ENCODE measurements around the gene DUOXA2.
A peak's percentile ranks its signal among the peaks of the same experiment; 100 is the strongest.

Gene DUOXA2

GRCh38 chr15:45161666-45162065, 47.5 kb downstream of the DUOXA2 start:
- Mint-ChIP-seq H3K36me3 (peaks cover 13% of the 10 kb centered on the region), H3K4me1 (peaks cover 19% of the 10 kb centered on the region), H3K27ac (no peak overlapping the region), H3K4me3 (no peak overlapping the region), H3K27me3 (no peaks in the 10 kb centered on the region), H3K9me3 (no peaks in the 10 kb centered on the region)
- ATAC-seq (ENCODE audit: low read depth) (no peak), DNase-seq (ENCODE audit: low spot score in 2 of 2) (no peak)

- no peaks in the 10 kb centered on the region for H3K9me3 Mint-ChIP-seq
- H3K27me3 Mint-ChIP-seq, result no peaks in the 10 kb centered on the region
- ATAC-seq (ENCODE audit: low read depth), result peak; percentile 28
- H3K4me1 Mint-ChIP-seq, result peaks cover 20% of the 10 kb centered on the region
- peak overlapping the region; percentile 29 for H3K27ac Mint-ChIP-seq
- no peak overlapping the region for H3K4me3 Mint-ChIP-seq
- H3K36me3 Mint-ChIP-seq, result peaks cover 13% of the 10 kb centered on the region
- DNase-seq (ENCODE audit: low spot score in 2 of 2), result peak; percentile 52 to 58
Measured at GRCh38 chr15:45162771-45163507, 48.8 kb downstream of the DUOXA2 start.

GRCh38 chr15:45163508-45163856, 49.4 kb downstream of the DUOXA2 start:
- Mint-ChIP-seq H3K4me3 (no peak overlapping the region), H3K4me1 (peaks cover 22% of the 10 kb centered on the region), H3K36me3 (peaks cover 13% of the 10 kb centered on the region), H3K27me3 (no peaks in the 10 kb centered on the region), H3K9me3 (no peaks in the 10 kb centered on the region), H3K27ac (no peak overlapping the region)
- DNase-seq (ENCODE audit: low spot score in 2 of 2) (no peak), ATAC-seq (ENCODE audit: low read depth) (no peak)

- Mint-ChIP-seq H3K36me3 (peaks cover 6% of the 10 kb centered on the region), H3K27ac (no peak overlapping the region), H3K4me1 (peaks cover 21% of the 10 kb centered on the region), H3K27me3 (no peaks in the 10 kb centered on the region), H3K4me3 (peak overlapping the region; percentile 15), H3K9me3 (no peaks in the 10 kb centered on the region)
- ATAC-seq (ENCODE audit: low read depth) (no peak), DNase-seq (ENCODE audit: low spot score in 2 of 2) (no peak)
Measured at GRCh38 chr15:45164914-45165313, 50.8 kb downstream of the DUOXA2 start.

GRCh38 chr15:45165536-45165935, 51.4 kb downstream of the DUOXA2 start:
- ATAC-seq (ENCODE audit: low read depth), result no peak
- DNase-seq (ENCODE audit: low spot score in 2 of 2), result no peak
- H3K4me1 Mint-ChIP-seq, result peaks cover 19% of the 10 kb centered on the region
- no peaks in the 10 kb centered on the region for H3K9me3 Mint-ChIP-seq
- no peaks in the 10 kb centered on the region for H3K27me3 Mint-ChIP-seq
- H3K27ac Mint-ChIP-seq, result no peak overlapping the region
- peaks cover 3% of the 10 kb centered on the region for H3K36me3 Mint-ChIP-seq
- H3K4me3 Mint-ChIP-seq, result peak overlapping the region; percentile 67

GRCh38 chr15:45166834-45167630, 52.9 kb downstream of the DUOXA2 start:
- Mint-ChIP-seq H3K4me3 (peak overlapping the region; percentile 86), H3K27me3 (no peaks in the 10 kb centered on the region), H3K36me3 (no peaks in the 10 kb centered on the region), H3K4me1 (peaks cover 19% of the 10 kb centered on the region), H3K27ac (peak overlapping the region; percentile 88), H3K9me3 (no peaks in the 10 kb centered on the region)
- DNase-seq (ENCODE audit: low spot score in 2 of 2) (peak; percentile 82 to 83), ATAC-seq (ENCODE audit: low read depth) (peak; percentile 91)

GRCh38 chr15:45167631-45168205, 53.6 kb downstream of the DUOXA2 start:
- peak overlapping the region; percentile 86 for H3K4me3 Mint-ChIP-seq
- no peaks in the 10 kb centered on the region for H3K27me3 Mint-ChIP-seq
- peak overlapping the region; percentile 88 for H3K27ac Mint-ChIP-seq
- no peaks in the 10 kb centered on the region for H3K36me3 Mint-ChIP-seq
- H3K4me1 Mint-ChIP-seq, result peaks cover 19% of the 10 kb centered on the region
- DNase-seq (ENCODE audit: low spot score in 2 of 2) (no peak), ATAC-seq (ENCODE audit: low read depth) (no peak)
- no peaks in the 10 kb centered on the region for H3K9me3 Mint-ChIP-seq
